Esophagus squamous epithelium (tissue), 5 donors: ENCODE results near the gene DAGLB. TPM values are rescaled to one million over a fixed set of nuclear protein-coding genes. Genes with fewer than 3 reads are reported as not detected.

Source experiments
- DNase-seq: peaks from one replicate; lab custom pipeline; 2025; lab: John Stamatoyannopoulos, UW
- H3K27ac ChIP-seq, 4 donors: fragments of 200-600 bp; sonication (generic); one replicate each; pipeline ENCODE4 v1.5.1; 2016 to 2019; ENCODE audit warnings: mild to moderate bottlenecking in 1 of 4
- H3K27me3 ChIP-seq, 4 donors: fragments of 200-600 bp; sonication (generic); 1 replicate in 3 of 4; 2 replicates in 1 of 4; pipeline versions ENCODE4 v1.5.1 to v1.6.0; 2017 to 2021; ENCODE audit warnings: antibody characterized with exemption in 1 of 4
- H3K36me3 ChIP-seq, 3 donors: fragments of 200-600 bp; sonication (generic); one replicate each; pipeline ENCODE4 v1.5.1; 2016 to 2019
- H3K4me1 ChIP-seq, 3 donors: fragments of 200-600 bp; sonication (generic); one replicate each; pipeline ENCODE4 v1.5.1; 2017 to 2019
- H3K4me3 ChIP-seq, 4 donors: fragments of 200-600 bp; sonication (generic); 1 replicate in 3 of 4; 2 replicates in 1 of 4; pipeline ENCODE4 v1.5.1; 2016 to 2019; ENCODE audit warnings: mild to moderate bottlenecking in 2 of 4, moderate library complexity in 1 of 4
- H3K9me3 ChIP-seq, 3 donors: fragments of 200-600 bp; sonication (generic); one replicate each; pipeline ENCODE4 v1.5.1; 2016 to 2019
- CTCF ChIP-seq, 6 experiments: fragments of 450-650 bp in 4 of 6; fragments of 200-600 bp in 2 of 6; sonication (generic) in 2 of 6; IDR thresholded peaks; one replicate each; pipeline ENCODE4 v1.5.1; 2016 to 2019; ENCODE audit warnings: antibody characterized with exemption in 6 of 6, mild to moderate bottlenecking in 4 of 6, moderate library complexity in 4 of 6
- POLR2A ChIP-seq, 4 donors: fragments of 450-650 bp; IDR thresholded peaks; one replicate each; pipeline ENCODE4 v1.6.1; 2017; ENCODE audit warnings: antibody characterized with exemption in 4 of 4, mild to moderate bottlenecking in 4 of 4, moderate library complexity in 3 of 4
- whole genome bisulfite sequencing, 2 donors: methylation state at CpG; one replicate each; pipeline ENCODE4 v1.1.5; 2018; 5-methylcytosine and 5-hydroxymethylcytosine counted together
- intact Hi-C: fragments of 100-400 bp; cut with DNase I; formaldehyde crosslinking; loops from one replicate; pipeline ENCODE4 v1.15.0; 2022
- total RNA-seq, 4 donors: library from RNA; depleted of rRNA; stranded (reverse); fragments of >200 nt; gene quantifications; one replicate each; pipeline ENCODE4 v1.1.0, GENCODE V29; 2016
- donor health status: DM: yes; HTN: yes; CAD: no.

DAGLB gene
- total RNA-seq, 4 donors from 2014 or later = 7.1 to 12.4 (median 10.6) TPM

DNA sequence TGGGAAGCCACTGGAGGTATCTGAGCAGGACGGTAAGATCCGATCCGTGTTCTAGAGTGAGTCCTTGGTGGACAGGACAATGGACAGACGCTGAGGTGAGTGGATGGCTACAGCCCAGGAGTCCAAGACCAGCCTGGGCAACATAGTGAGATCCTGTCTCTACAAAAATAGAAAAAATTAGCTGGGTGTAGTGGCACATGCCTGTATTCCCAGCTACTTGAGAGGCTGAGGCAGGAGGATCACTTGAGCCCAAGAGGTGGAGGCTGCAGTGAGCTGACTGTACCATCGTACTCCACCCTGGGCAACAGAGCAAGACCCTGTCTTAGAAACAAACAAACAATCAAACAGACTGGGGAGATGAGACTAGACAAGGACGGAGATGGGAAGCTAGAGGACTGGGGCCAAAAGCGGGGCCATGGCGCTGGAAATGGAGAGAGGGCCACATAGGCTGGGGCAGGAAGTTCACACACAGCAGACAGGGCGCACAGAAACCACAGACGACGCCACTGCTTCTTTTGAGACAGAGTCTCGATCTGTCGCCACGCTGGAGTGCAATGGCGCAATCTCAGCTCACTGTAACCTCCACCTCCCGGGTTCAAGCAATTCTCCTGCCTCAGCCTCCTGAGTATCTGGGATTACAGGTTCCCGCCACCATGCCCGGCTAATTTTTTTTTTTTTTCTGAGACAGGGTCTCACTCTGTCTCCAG is 24.7 kb downstream of the DAGLB start:
- peaks cover 3 to 92% (median 18%) of the 10 kb centered on the region in 3 donors for H3K36me3 ChIP-seq
- no peak for TF ChIP-seq POLR2A (IDR thresholded peaks at IDR 0.05)
- TF ChIP-seq CTCF (IDR thresholded peaks at IDR 0.05) = no peak
- H3K4me1 ChIP-seq = peaks cover 10 to 22% (median 11%) of the 10 kb centered on the region in 3 donors
- no peak for DNase-seq
- WGBS, 2 donors = 80 to 83% methylated on average over 18 of the region's 18 CpGs
- no peaks in the 10 kb centered on the region for H3K9me3 ChIP-seq
- peak overlapping the region in 2 of 4 donors; percentile 47 to 52 for H3K27ac ChIP-seq
- H3K4me3 ChIP-seq = no peak overlapping the region
- no peaks in the 10 kb centered on the region for H3K27me3 ChIP-seq
- intact Hi-C loops = no loop called here

GRCh38 chr7:6422095-6422494 is 25.7 kb downstream of the DAGLB start:
- H3K36me3 ChIP-seq = peaks cover 3 to 92% (median 18%) of the 10 kb centered on the region in 3 donors
- no peak for DNase-seq
- H3K27ac ChIP-seq = no peak overlapping the region
- WGBS, 2 donors = 71 to 74% methylated on average over 7 to 9 of the region's 16 CpGs
- no peaks in the 10 kb centered on the region for H3K9me3 ChIP-seq
- TF ChIP-seq POLR2A (IDR thresholded peaks at IDR 0.05) (no peak), CTCF (IDR thresholded peaks at IDR 0.05) (no peak)
- H3K27me3 ChIP-seq = no peaks in the 10 kb centered on the region
- H3K4me1 ChIP-seq = peaks cover 10 to 22% (median 11%) of the 10 kb centered on the region in 3 donors
- intact Hi-C loops = no loop called here
- no peak overlapping the region for H3K4me3 ChIP-seq

DNA sequence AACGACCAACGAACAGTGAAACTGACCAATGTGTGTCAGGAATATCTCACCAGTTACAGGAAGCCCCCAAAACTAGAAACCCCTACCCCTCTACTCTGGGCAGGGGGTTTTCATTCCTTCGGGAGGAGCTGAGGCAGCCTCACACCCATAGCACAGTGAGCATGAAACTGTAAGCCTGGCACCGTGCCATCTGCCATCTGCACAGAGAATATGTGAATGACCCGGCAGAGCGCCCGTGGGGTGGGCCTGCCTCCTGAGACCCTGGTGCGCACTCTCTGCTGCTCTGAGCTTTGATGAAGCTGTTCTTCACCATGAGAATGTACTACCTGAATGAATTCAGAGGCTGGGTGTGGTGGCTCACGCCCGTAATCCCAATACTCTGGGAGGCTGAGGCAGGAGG is 27.1 kb downstream of the DAGLB start:
- WGBS, 2 donors = 93 to 97% methylated on average over 3 to 9 of the region's 10 CpGs

GRCh38 chr7:6419310-6419773 is 28.4 kb downstream of the DAGLB start:
- no peak for DNase-seq
- intact Hi-C loops = no loop called here

More for the DNA sequence above, 27.1 kb downstream of the DAGLB start:
- no peak for DNase-seq
- no peaks in the 10 kb centered on the region for H3K27me3 ChIP-seq
- TF ChIP-seq POLR2A (IDR thresholded peaks at IDR 0.05) = no peak
- no peak for TF ChIP-seq CTCF (IDR thresholded peaks at IDR 0.05)
- intact Hi-C loops = no loop called here
- no peak overlapping the region for H3K27ac ChIP-seq
- H3K4me1 ChIP-seq = peaks cover 10 to 16% (median 11%) of the 10 kb centered on the region in 3 donors
- H3K36me3 ChIP-seq = peaks cover 3 to 92% (median 23%) of the 10 kb centered on the region in 3 donors
- H3K9me3 ChIP-seq = no peaks in the 10 kb centered on the region
- no peak overlapping the region for H3K4me3 ChIP-seq

More at GRCh38 chr7:6419310-6419773, 28.4 kb downstream of the DAGLB start:
- Histone ChIP-seq H3K4me3 (no peak overlapping the region), H3K27ac (no peak overlapping the region), H3K36me3 (peaks cover 0 to 92% (median 13%) of the 10 kb centered on the region in 3 donors), H3K27me3 (no peaks in the 10 kb centered on the region), H3K4me1 (peaks cover 6 to 9% (median 8%) of the 10 kb centered on the region in 3 donors), H3K9me3 (no peaks in the 10 kb centered on the region)
- WGBS, 2 donors = 87 to 92% methylated on average over 5 to 13 of the region's 16 CpGs
- TF ChIP-seq CTCF (IDR thresholded peaks at IDR 0.05) = no peak
- no peak for TF ChIP-seq POLR2A (IDR thresholded peaks at IDR 0.05)
